Activated naive CD8-positive, alpha-beta T cell treated with anti-CD3 and anti-CD28 coated beads, Interleukin-2, amount 50 U/mL, for 24 hours (primary cell): Measurements from ENCODE around the gene ATN1.

Experiments used
- ATAC-seq: fragments of 150-1000 bp; cut with Tn5 transposase; one replicate; pipeline ENCODE4 v1.10.0; 2021
- DNase-seq: peaks from one replicate; pipeline ENCODE4 v3.0.0; 2021
- H3K27ac Mint-ChIP-seq: one replicate; pipeline ENCODE4 v1.8.0; 2021; ENCODE audit warnings: mild to moderate bottlenecking, mixed read lengths
- H3K27me3 Mint-ChIP-seq: one replicate; pipeline ENCODE4 v1.8.0; 2021; ENCODE audit warnings: mixed read lengths
- H3K36me3 Mint-ChIP-seq: one replicate; pipeline ENCODE4 v1.8.0; 2021; ENCODE audit warnings: low read depth, mixed read lengths
- H3K4me1 Mint-ChIP-seq: one replicate; pipeline ENCODE4 v1.8.0; 2021; ENCODE audit warnings: mixed read lengths
- H3K4me3 Mint-ChIP-seq: one replicate; pipeline ENCODE4 v1.8.0; 2021; ENCODE audit warnings: mild to moderate bottlenecking, moderate library complexity, mixed read lengths
- H3K9me3 Mint-ChIP-seq: one replicate; pipeline ENCODE4 v1.8.0; 2021; ENCODE audit warnings: mixed read lengths

Gene ATN1

GRCh38 chr12:6943722-6944380 is 16.1 kb downstream of the ATN1 start, which contains the start of the genes C12orf57 and RNU7-1:
Gene C12orf57 (plus strand): TSS chr12:6944022. CDS start chr12:6944122, 100 bp downstream.
Gene RNU7-1 (plus strand): TSS chr12:6943816.
- H3K9me3 Mint-ChIP-seq, result no peaks in the 10 kb centered on the region
- DNase-seq (peak; percentile 85), ATAC-seq (peak; percentile 77)
- H3K4me3 Mint-ChIP-seq, result peak within 1 kb of the TSS; percentile 87
- H3K4me1 Mint-ChIP-seq, result peaks cover 74% of the 10 kb centered on the region
- H3K36me3 Mint-ChIP-seq, result peaks cover 24% of the 10 kb centered on the region
- no peaks in the 10 kb centered on the region for H3K27me3 Mint-ChIP-seq
- peak within 1 kb of the TSS; percentile 99 for H3K27ac Mint-ChIP-seq

GRCh38 chr12:6944381-6945186 is 16.8 kb downstream of the ATN1 start:
- H3K36me3 Mint-ChIP-seq, result peaks cover 20% of the 10 kb centered on the region
- no peaks in the 10 kb centered on the region for H3K27me3 Mint-ChIP-seq
- peak overlapping the region; percentile 99 for H3K27ac Mint-ChIP-seq
- H3K9me3 Mint-ChIP-seq, result no peaks in the 10 kb centered on the region
- peak overlapping the region; percentile 87 for H3K4me3 Mint-ChIP-seq
- DNase-seq (peak; percentile 88), ATAC-seq (peak; percentile 42)
- H3K4me1 Mint-ChIP-seq, result peaks cover 75% of the 10 kb centered on the region

- H3K4me3 Mint-ChIP-seq, result peak overlapping the region; percentile 87
- peaks cover 15% of the 10 kb centered on the region for H3K36me3 Mint-ChIP-seq
- H3K27ac Mint-ChIP-seq, result peak overlapping the region; percentile 99
- H3K4me1 Mint-ChIP-seq, result peaks cover 82% of the 10 kb centered on the region
- DNase-seq, result no peak
- no peaks in the 10 kb centered on the region for H3K27me3 Mint-ChIP-seq
- ATAC-seq, result no peak
- no peaks in the 10 kb centered on the region for H3K9me3 Mint-ChIP-seq
Measured at GRCh38 chr12:6945613-6946012, 17.9 kb downstream of the ATN1 start.

GRCh38 chr12:6946033-6946919 is 18.5 kb downstream of the ATN1 start:
- peak; percentile 13 for ATAC-seq
- peak overlapping the region; percentile 99 for H3K27ac Mint-ChIP-seq
- H3K4me3 Mint-ChIP-seq, result peak overlapping the region; percentile 87
- DNase-seq, result peak; percentile 69
- H3K36me3 Mint-ChIP-seq, result peaks cover 13% of the 10 kb centered on the region
- H3K4me1 Mint-ChIP-seq, result peaks cover 87% of the 10 kb centered on the region
- H3K9me3 Mint-ChIP-seq, result no peaks in the 10 kb centered on the region
- no peaks in the 10 kb centered on the region for H3K27me3 Mint-ChIP-seq

- Mint-ChIP-seq H3K27ac (peak overlapping the region; percentile 99), H3K27me3 (no peaks in the 10 kb centered on the region), H3K4me1 (peaks cover 87% of the 10 kb centered on the region), H3K9me3 (no peaks in the 10 kb centered on the region), H3K36me3 (peaks cover 13% of the 10 kb centered on the region), H3K4me3 (peak overlapping the region; percentile 87)
- no peak for DNase-seq
- no peak for ATAC-seq
Measured at GRCh38 chr12:6946920-6947374, 19.2 kb downstream of the ATN1 start.

- Mint-ChIP-seq H3K27me3 (no peaks in the 10 kb centered on the region), H3K4me1 (peaks cover 81% of the 10 kb centered on the region), H3K4me3 (peak overlapping the region; percentile 87), H3K36me3 (peaks cover 16% of the 10 kb centered on the region), H3K9me3 (no peaks in the 10 kb centered on the region), H3K27ac (peak overlapping the region; percentile 99)
- no peak for DNase-seq
- no peak for ATAC-seq
Measured at GRCh38 chr12:6947615-6948014, 19.9 kb downstream of the ATN1 start.

GRCh38 chr12:6948873-6949594 is 21.3 kb downstream of the ATN1 start:
- H3K4me3 Mint-ChIP-seq, result peak overlapping the region; percentile 63
- peak; percentile 0 for ATAC-seq
- H3K27me3 Mint-ChIP-seq, result peaks cover 4% of the 10 kb centered on the region
- H3K36me3 Mint-ChIP-seq, result peaks cover 30% of the 10 kb centered on the region
- peak; percentile 50 for DNase-seq
- peaks cover 77% of the 10 kb centered on the region for H3K4me1 Mint-ChIP-seq
- no peaks in the 10 kb centered on the region for H3K9me3 Mint-ChIP-seq
- H3K27ac Mint-ChIP-seq, result peak overlapping the region; percentile 99

- ATAC-seq, result no peak
- Mint-ChIP-seq H3K27me3 (peaks cover 5% of the 10 kb centered on the region), H3K4me3 (peak overlapping the region; percentile 93), H3K4me1 (peaks cover 78% of the 10 kb centered on the region), H3K36me3 (peaks cover 35% of the 10 kb centered on the region), H3K27ac (peak overlapping the region; percentile 99), H3K9me3 (no peaks in the 10 kb centered on the region)
- peak; percentile 51 for DNase-seq
Measured at GRCh38 chr12:6950401-6950801, 22.6 kb downstream of the ATN1 start.

GRCh38 chr12:6950811-6951540 is 23.2 kb downstream of the ATN1 start, which contains the start of gene PTPN6:
Gene PTPN6 (plus strand): TSS chr12:6951356. CDS start chr12:6951513, 157 bp downstream.
- Mint-ChIP-seq H3K9me3 (no peaks in the 10 kb centered on the region), H3K27me3 (peaks cover 5% of the 10 kb centered on the region), H3K27ac (peak within 1 kb of the TSS; percentile 99), H3K4me3 (peak within 1 kb of the TSS; percentile 93), H3K36me3 (peaks cover 40% of the 10 kb centered on the region), H3K4me1 (peaks cover 78% of the 10 kb centered on the region)
- ATAC-seq (peak; percentile 39), DNase-seq (peak; percentile 78)

GRCh38 chr12:6951551-6952120 is 23.9 kb downstream of the ATN1 start:
- ATAC-seq, result no peak
- DNase-seq, result no peak
- peaks cover 5% of the 10 kb centered on the region for H3K27me3 Mint-ChIP-seq
- no peaks in the 10 kb centered on the region for H3K9me3 Mint-ChIP-seq
- peaks cover 47% of the 10 kb centered on the region for H3K36me3 Mint-ChIP-seq
- H3K4me3 Mint-ChIP-seq, result peak overlapping the region; percentile 93
- H3K4me1 Mint-ChIP-seq, result peaks cover 78% of the 10 kb centered on the region
- H3K27ac Mint-ChIP-seq, result peak overlapping the region; percentile 99

GRCh38 chr12:6952121-6952862 is 24.5 kb downstream of the ATN1 start:
- Mint-ChIP-seq H3K27ac (peak overlapping the region; percentile 99), H3K4me1 (peaks cover 78% of the 10 kb centered on the region), H3K9me3 (no peaks in the 10 kb centered on the region), H3K4me3 (peak overlapping the region; percentile 93), H3K27me3 (peaks cover 5% of the 10 kb centered on the region), H3K36me3 (peaks cover 53% of the 10 kb centered on the region)
- ATAC-seq (no peak), DNase-seq (peak; percentile 41)

- DNase-seq (peak; percentile 40), ATAC-seq (no peak)
- Mint-ChIP-seq H3K36me3 (peaks cover 60% of the 10 kb centered on the region), H3K4me1 (peaks cover 78% of the 10 kb centered on the region), H3K9me3 (no peaks in the 10 kb centered on the region), H3K27me3 (peaks cover 5% of the 10 kb centered on the region), H3K4me3 (peak overlapping the region; percentile 93), H3K27ac (peak overlapping the region; percentile 99)
Measured at GRCh38 chr12:6952863-6953441, 25.2 kb downstream of the ATN1 start.
